Measurements from ENCODE around the gene CNPY1.
"Not testable (repeated sequence)": the region's sequence is repeated elsewhere in the genome, so short reads cannot be mapped to it uniquely, and the experiment has no call there.

Gene CNPY1

GRCh38 chr7:155546449-155546848 lies at the start of gene CNPY1:
Gene CNPY1, minus strand, starts transcription at chr7:155546559. Its CDS starts 630 bp downstream, at chr7:155545929.
- not testable (repeated sequence) for H3K4me3 ChIP-seq (replicated peaks; ENCODE audit: low read depth, low read length); DNase-seq (ENCODE audit: low read depth)

GRCh38 chr7:155594961-155595366 lies 48.6 kb upstream of the CNPY1 start:
- no peak for DNase-seq (ENCODE audit: low read depth)
- no peak overlapping the region for H3K4me3 ChIP-seq (replicated peaks; ENCODE audit: low read depth, low read length)
- TF ChIP-seq CTCF (IDR thresholded peaks at IDR 0.05; ENCODE audit: low read length, missing control alignments), result no peak

- DNase-seq (ENCODE audit: low read depth), result no peak
- no peak overlapping the region for H3K4me3 ChIP-seq (replicated peaks; ENCODE audit: low read depth, low read length)
- no peak for TF ChIP-seq CTCF (IDR thresholded peaks at IDR 0.05; ENCODE audit: low read length, missing control alignments)
These were observed 47.9 kb upstream of the CNPY1 start for GRCh38 chr7:155594163-155594732.

- no peak overlapping the region for H3K4me3 ChIP-seq (replicated peaks; ENCODE audit: low read depth, low read length)
- no peak for DNase-seq (ENCODE audit: low read depth)
These were observed 47.3 kb upstream of the CNPY1 start for GRCh38 chr7:155593461-155594162.

GRCh38 chr7:155591055-155591775 lies 44.9 kb upstream of the CNPY1 start:
- DNase-seq (ENCODE audit: low read depth), result no peak
- TF ChIP-seq CTCF (IDR thresholded peaks at IDR 0.05; ENCODE audit: low read length, missing control alignments), result no peak

More at GRCh38 chr7:155593461-155594162, 47.3 kb upstream of the CNPY1 start:
- no peak for TF ChIP-seq CTCF (IDR thresholded peaks at IDR 0.05; ENCODE audit: low read length, missing control alignments)

GRCh38 chr7:155590215-155591018 lies 44.1 kb upstream of the CNPY1 start:
- H3K4me3 ChIP-seq (replicated peaks; ENCODE audit: low read depth, low read length), result no peak overlapping the region
- peak; percentile 53 for DNase-seq (ENCODE audit: low read depth)

More at GRCh38 chr7:155591055-155591775, 44.9 kb upstream of the CNPY1 start:
- no peak overlapping the region for H3K4me3 ChIP-seq (replicated peaks; ENCODE audit: low read depth, low read length)

More at GRCh38 chr7:155590215-155591018, 44.1 kb upstream of the CNPY1 start:
- TF ChIP-seq CTCF (IDR thresholded peaks at IDR 0.05; ENCODE audit: low read length, missing control alignments), result no peak
